HG03103 (cell line): ENCODE results near the gene FBL.

ENCODE experiments used
- ATAC-seq: cut with Tn5 transposase; IDR thresholded peaks from one replicate; pipeline ENCODE4 v1.9.1; 2021; ENCODE audit warnings: low read depth; ENCODE audit not compliant: unreplicated experiment

Gene FBL

DNA sequence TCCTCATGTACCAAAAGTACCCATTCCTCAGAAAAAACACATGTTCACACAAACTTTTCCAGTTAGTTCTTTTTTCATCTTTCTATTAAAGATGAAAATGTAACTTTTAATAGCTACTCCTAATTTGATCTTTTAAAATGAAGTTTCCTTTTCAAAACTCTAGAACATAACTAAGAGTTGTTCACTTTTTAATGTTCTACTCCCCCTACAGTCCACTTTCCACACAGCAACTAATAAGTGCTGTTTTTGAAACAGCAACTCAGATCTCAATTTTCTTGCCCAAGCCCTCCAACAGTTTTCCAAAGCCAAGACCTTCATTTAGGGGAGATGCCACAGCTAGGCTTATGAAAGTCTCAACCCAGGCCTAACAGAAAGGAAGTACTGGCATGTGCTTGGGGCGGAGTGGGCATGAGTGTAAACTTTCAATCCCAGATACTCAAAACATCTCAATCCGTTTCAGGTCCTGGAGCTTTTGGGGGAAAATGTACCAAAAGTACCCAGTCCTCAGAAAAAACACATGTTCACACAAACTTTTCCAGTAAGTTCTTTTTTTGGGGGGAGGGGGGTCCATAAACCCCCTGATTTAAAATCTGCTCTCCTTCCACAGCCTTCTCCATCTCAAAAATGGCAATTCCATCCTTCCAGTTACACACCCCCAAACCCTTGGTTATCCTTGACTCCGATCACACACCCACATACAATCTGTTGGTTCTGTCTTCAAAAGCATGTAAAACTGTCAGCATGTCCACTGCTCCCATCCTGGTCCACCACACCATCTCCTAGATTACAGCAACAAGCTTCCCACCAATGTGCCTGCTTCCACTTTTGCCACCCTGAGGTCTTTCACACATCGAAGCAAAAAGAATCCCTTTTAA lies 2.0 kb downstream of the FBL start:
- ATAC-seq = no peak

GRCh38 chr19:39842693-39843435 lies 3.3 kb downstream of the FBL start:
- no peak for ATAC-seq

- ATAC-seq = no peak
Observed at GRCh38 chr19:39841041-39841440, 5.1 kb downstream of the FBL start.

DNA sequence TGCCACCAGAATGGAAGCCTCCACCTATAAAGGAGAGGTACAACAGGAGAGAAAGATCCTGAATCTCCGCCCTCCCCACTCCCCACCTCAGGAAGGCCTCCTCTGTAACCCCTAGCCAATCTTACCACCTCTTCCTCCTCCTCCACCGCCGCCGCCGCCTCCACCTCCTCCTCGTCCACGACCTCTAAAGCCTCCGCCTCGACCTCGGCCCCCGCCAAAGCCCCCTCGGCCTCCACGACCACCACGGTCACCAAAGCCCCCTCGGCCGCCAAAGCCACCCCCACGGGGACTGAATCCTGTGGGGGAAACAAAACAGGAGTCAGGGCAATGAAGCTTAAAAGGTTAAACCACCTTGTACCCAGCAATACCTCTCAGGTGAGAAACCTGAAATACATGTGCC lies 5.7 kb downstream of the FBL start:
- no peak for ATAC-seq

DNA sequence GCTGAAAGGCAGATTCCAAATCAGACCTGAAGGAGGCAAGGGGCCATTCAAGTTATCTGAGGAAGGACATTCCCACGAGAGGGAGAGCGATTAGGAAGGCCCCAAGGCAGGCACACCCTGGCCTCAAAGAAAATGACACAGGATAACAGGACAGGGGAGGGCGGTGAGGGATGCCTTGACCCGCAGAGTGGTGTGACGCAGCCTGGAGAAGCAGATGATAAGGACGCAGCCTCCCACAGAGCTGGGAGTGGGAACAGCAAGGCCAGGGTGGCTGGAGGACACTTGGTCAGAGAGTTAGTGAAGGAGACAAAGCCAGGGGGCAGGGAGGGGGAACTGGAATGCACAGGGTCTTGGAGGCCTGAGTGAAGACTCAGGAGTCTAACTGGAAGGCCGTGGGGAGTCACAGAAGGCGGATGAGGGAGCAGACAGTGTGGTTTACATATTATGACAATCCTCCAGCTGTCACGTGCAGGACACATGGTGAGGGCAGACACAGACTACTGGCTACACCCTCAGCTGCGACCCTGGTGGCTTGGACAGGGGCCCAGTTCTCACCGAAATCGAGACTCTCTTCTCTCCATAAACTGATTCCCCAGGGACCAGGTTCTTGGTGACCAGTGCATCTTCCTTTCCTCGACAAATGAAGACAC lies 6.4 kb downstream of the FBL start:
- no peak for ATAC-seq

GRCh38 chr19:39838569-39838968 lies 7.6 kb downstream of the FBL start:
- ATAC-seq = no peak

- no peak for ATAC-seq
Observed at GRCh38 chr19:39837978-39838377, 8.2 kb downstream of the FBL start.

- no peak for ATAC-seq
Observed at GRCh38 chr19:39834287-39834841, 11.8 kb downstream of the FBL start.

DNA sequence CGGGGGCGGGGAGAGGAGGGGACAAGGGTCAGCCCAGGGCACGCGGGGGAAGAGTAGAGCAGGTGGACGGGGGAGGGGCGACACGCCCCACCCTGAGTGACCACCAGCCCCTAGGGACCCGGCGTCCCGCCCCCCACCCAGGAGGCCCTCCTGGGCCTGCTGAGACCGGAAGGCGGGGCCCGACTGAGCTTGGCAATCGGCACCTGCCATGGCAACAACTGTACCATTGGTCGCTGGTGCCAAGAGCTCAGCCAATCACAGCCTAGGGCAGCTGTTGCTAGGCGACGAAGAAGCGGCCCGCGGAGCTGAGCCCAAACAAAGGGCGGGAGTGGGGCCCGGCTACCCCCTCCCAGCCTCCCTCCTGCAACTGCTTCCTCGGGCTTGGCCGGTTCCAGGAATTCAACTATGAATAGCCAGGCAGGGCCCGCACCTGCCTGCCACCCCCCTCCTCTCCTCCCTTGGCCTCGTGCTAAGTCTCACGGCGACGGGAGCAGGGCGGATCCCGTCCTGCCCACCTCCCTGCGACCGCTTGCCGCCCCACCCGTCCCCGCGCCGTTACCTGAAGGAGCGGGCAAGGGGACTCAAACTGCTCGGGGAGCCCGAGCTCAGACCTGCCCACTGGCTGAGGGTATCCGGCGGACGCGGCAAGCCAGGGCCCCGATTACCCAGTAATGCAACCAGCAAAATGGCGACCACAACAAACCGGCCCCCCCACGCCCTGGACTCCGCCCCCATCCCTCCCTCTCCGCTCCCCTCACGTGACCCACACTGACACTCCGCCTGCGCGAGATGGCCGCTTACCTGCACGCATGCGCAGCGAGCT lies 12.5 kb downstream of the FBL start, which contains the start of gene DYRK1B:
Gene DYRK1B (minus strand): TSS at position 699 of the 823 bp plus-strand sequence. CDS start 2,295 bp downstream, outside the sequence.
- peak; percentile 78 for ATAC-seq

DNA sequence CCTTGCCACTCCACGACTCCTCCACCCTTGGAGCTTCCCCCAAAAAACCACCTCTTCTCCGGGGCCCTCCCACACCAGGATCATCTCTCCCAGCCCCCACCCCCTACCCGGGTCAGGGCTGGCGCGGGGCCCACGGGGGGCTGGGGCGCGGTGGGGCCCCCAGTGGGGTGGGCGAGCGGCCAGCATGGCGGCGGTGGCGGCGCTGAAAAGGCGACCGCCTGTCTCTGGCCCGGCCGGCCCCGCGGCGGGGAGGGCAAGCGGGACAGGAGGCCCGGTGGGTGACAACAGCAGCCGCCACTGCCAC lies 13.1 kb downstream of the FBL start:
- no peak for ATAC-seq

DNA sequence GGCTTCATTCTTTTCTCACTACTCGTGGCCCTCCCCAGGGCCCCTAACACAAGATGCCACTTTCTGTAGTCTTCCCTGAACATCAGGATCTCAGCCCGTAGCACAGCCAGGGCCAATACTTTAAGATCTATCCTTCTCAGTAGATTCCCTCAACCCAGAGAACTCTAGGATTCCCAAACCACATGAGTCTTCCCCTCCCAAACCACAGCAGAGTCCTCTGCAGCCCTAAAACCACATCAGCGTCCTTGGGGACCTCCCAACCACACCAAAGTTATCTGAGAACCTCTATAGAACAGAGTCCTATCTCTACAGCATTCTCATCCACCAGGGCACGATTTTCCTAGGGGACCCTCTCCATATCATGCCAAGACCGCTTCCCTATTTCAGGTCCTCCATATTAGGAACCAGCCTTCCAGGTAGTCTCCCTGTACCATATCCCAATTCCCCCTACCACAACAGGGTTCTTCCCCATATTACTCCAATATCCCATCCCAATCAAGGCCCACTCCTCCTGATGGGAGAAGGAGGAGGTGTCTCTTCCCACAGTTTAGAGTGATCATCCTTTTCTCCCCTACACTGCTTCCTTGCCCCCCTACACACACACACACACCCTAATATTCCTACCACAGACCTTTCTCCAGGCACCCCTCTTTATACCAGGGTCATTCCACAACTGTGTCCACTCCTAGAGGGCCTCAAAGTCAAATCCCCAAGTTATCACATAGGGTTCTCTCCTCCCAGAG lies 13.7 kb downstream of the FBL start:
- no peak for ATAC-seq

DNA sequence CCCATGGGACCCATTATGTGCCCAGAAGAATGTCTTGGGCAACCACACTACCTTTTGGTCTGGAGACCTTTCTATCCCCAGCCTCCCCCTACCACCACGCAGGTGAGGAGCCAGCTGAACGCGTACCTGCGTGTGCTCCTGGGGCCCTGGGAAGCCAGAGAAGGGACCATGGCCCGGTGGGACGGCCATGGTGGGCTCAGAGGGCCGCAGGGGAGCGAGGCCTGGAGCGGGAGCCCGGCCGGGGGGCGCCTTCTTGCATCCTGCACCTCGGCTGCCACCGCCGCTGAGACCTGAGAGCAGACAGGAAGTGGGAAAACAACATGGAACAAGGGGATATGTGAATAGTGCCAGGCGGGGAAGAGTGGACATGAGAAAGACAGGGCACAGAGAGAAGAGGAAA lies 14.5 kb downstream of the FBL start:
- ATAC-seq = no peak

DNA sequence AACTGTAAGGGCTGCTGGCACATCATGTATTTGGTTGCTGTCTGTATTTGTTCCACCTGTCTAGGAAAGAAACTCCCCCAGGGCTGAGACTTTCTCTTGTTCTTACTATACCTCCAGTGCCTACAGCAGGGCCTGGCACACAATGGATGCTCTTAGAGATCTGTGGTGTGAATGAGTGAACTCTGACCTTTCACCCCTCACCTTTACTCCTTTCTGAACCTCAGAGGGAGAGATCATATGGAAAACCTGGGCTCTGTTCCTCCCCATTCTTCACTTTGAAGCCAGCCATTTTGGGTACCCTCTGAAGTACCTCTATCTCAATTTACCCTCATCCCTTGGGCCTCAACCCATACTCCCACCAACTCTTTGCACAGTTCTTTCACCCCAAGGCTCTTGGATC lies 15.3 kb downstream of the FBL start:
- ATAC-seq = no peak

- ATAC-seq = no peak
Observed at GRCh38 chr19:39830406-39830805, 15.8 kb downstream of the FBL start.

DNA sequence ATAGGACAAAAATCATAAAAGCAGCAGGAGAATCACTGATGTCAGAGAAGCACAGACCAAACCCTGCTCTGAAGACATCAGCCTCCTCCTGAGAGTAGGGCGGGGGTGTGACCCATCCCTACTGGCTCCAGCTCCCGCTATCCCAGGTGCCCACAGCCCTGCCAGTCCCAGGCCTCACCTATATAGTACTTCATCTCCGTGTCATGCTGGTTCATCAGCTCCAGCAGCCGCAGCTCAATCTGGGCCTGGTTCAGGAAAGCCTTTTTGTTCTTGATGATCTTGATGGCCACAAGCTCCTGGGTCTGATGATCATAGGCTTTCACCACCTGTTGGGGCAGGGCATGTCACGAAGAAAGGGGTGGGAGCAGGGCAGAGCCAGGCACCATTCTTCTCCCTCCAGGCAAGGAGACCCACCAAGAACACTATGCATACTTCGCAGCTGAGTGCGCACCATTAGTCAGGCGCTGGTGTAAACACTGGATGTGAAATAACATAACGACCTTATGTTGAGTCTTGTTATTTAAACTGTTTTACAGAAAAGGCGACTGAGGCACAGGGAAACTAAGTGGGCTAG lies 16.4 kb downstream of the FBL start:
- ATAC-seq = no peak

DNA sequence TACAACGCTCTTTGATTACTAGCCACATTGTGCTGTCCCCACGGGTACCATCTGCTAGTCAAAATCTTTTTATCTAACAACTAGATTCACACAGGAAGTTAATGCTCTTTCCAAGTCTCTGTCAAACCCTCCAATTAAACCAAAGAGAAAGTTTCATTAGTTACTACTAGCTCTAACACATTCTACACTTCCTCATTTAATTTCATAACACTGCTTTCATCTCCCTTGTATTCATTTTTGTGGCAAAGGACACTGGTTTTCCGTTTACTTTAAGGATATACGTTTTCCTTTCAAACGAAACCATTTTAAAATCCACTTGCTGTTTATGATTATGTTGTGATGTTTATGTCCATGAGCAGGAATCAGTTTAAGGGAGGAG lies 17.5 kb downstream of the FBL start:
- ATAC-seq = no peak

DNA sequence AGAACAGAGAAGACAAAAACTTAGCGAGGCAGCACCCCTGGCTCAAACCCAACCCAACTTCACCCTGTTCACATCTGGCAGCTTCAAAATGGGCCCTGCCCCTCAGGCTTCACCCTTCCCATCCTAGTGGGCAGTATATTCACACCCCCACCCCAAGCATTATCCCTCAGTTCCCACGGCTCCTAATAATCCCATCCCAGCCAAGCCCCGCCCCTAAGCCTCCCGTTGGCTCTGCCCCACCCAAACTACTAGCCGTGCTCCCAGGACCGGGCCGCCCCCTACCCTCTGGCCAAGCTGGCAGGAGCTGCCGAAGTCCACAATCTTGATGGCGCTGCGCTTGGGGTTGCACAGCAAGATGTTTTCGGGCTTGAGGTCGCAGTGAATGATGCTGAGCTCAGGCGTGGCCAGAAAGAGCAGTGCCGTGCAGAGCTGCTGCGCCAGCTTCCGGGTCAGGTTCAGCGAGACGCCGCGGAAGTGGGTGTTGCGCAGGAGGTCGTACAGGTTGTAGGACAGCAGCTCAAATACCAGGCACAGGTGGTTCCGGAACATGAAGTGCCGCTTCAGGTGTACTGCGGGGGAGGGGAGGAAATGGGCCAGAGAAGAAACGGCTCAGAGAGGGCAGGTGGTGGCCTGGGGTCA lies 18.0 kb downstream of the FBL start:
- ATAC-seq = no peak

GRCh38 chr19:39827216-39827615 lies 19.0 kb downstream of the FBL start:
- no peak for ATAC-seq
